GM18511 (cell line): ENCODE results near the gene DPP10.

Experiments used
- ATAC-seq: cut with Tn5 transposase; IDR thresholded peaks from one replicate; pipeline ENCODE4 v1.9.1; 2021; ENCODE audit warnings: mild to moderate bottlenecking, moderate library complexity; ENCODE audit not compliant: unreplicated experiment

DPP10 gene

GRCh38 chr2:115199966-115200365 is 757.5 kb downstream of the DPP10 start:
- ATAC-seq = no peak

DNA sequence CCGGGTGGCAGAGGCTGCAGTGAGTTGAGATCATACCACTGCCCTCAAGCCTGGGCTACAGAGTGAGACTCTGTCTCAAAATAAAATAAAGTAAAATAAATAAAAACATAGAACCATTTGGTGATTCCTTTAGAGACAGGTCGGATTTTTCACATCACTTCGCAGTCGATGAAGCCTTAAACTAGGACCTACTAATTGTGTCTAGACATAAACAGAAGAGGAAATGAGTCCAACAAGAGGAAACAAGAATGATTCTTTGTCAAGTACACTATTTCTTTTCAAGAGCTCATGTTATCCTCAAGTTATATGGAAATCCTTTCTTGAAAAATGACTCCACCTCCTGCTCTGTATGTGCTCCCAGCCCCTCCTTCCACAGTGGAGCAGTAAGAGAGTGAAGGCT is 758.9 kb downstream of the DPP10 start:
- no peak for ATAC-seq

DNA sequence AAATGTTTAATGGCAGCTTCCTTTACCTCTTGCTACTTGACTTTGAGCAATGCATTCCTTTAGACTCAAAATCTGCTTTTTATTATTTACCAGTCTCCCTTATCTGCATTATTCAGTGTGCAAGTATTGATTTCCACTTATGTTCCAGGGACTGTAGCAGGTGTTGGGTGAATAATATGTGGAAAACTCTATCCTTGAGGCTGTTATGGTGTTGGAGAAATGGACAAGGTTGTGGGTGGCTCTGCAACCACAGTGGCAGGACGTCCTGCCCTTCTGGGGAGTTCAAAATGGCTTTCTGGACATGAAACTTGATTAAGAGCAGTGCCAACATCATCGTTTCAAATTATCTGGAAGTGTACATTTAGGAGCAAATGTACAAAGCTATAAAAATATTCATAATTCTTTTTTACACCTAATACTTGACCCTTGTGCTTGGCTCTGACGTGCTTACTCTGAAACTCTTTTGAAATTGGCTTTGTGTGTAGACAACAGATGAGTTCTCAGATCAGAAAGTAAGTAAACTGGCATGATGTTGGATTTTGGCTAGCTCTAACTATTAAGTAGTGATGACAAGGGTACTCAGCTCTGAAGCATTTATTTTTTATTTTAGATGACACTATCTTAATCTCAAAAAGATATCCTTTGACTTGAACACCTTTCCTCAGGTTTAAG is 766.2 kb downstream of the DPP10 start:
- no peak for ATAC-seq

GRCh38 chr2:115214050-115214449 is 771.6 kb downstream of the DPP10 start:
- ATAC-seq = no peak

- ATAC-seq = no peak
Observed at GRCh38 chr2:115219296-115219695, 776.9 kb downstream of the DPP10 start.

- ATAC-seq = no peak
Observed at GRCh38 chr2:115234186-115234585, 791.7 kb downstream of the DPP10 start.

GRCh38 chr2:115234737-115235136 is 792.3 kb downstream of the DPP10 start:
- ATAC-seq = no peak

DNA sequence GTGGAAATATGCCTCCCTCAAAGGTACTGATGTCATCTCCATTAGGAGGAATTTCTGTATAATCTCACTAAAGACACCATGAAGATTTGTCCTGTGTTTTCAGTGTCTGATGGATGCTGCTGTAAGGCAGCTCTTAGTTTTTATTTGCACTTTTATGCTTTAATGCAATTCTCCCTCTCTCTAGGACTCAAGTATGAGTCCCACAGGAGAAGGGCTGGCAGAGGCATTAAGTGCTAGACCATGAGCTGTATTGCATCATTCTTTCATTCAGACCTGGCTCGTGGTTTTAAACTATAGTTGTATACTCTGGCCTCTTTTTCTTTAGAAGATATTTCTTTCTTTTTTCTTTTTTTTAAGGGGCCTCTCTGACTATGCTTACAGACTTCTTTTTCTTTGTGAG is 805.6 kb downstream of the DPP10 start:
- ATAC-seq = no peak

- ATAC-seq = no peak
Observed at GRCh38 chr2:115277366-115277765, 834.9 kb downstream of the DPP10 start.

DNA sequence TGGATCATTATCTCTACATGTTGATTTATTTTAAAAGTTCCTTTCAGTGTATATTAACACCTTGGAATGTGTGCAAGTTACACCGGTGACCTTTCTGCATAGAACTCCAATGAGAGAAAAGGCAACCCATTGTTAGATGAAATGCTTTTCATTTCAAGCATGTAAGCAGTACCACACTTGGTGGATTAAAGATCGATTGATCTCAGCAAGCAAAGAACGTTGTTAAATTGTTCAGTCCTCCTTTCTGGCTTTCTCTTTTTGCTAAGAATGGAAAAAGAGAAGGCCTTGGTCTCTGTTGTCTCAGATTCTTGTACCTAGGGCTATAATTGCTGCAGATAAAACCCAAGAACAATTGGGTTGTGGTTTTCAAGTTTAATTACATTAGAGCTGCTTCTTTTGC is 843.0 kb downstream of the DPP10 start:
- no peak for ATAC-seq

GRCh38 chr2:115290478-115290877 is 848.0 kb downstream of the DPP10 start:
- ATAC-seq = no peak

DNA sequence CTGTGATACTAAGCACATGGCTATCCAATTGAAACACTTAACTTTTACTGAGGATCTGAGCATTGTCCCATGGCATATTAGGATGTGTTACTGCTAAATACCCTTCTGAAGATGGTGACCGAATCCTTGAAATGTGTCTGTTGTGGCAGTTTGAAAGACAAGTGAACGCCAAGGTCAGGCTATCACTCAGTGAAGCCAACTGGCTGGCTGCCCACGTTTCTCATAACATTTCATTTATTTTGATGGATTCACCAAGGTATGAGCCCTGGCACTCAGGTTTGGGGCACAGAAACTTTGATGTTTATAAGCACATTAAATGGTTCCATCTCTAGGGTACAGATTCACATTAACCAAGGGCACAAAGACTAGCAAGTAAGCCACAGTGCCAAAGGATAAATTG is 850.3 kb downstream of the DPP10 start:
- no peak for ATAC-seq

- ATAC-seq = no peak
Observed at GRCh38 chr2:115294999-115295398, 852.6 kb downstream of the DPP10 start.

DNA sequence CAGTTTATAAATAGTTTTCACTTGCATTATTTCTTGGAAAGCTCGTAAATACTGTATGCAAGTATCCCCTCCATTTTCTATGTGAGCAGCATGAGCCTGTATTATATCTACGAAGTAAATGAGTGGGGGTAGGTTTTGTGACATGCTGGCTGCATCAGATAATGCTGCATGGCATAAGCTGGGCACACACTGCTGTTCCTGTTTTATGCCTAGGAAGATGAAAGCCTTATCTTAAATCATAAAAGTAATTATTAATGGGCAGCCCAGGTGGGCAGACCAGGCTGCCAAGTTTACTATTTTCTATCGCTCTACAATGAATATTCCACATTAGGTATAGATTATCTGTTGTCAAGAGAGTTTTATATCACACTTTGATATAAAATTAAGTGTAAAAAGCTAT is 854.6 kb downstream of the DPP10 start:
- no peak for ATAC-seq

DNA sequence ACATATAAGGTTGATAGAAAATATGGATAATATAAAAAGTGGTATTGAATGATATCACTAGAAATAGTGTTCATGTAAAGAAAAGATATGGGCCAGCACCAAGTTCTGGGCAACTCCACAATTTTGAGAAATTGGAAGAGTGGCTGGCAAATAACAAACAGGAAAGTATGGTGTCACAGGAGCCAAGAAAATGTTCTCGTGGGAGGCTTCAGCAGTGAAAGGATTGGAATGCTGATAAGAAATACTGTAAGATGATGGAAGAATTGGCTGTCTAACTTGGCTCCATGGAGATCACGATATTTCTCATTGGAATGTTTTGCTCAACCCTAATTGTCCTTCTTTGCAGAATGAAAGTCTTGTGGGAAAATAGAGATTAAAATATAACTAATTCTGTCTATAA is 856.8 kb downstream of the DPP10 start:
- ATAC-seq = no peak

DNA sequence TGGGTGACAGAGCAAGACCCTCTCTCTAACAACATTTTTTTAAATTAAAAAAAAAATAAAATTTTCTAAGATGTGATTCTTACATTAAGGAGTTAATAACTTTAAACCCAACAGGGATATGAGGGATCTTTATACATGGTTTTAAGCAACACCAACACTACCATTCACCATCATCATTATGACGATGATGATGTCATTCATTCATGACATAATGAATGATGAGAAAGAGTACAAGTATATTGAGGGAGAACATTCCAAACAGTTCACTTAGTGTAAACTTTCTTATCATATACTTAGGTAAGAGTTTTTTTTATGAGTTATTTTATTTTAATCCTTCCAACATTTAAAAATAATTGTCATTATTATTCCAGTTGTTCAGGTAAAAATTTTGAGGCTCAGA is 863.3 kb downstream of the DPP10 start:
- no peak for ATAC-seq

DNA sequence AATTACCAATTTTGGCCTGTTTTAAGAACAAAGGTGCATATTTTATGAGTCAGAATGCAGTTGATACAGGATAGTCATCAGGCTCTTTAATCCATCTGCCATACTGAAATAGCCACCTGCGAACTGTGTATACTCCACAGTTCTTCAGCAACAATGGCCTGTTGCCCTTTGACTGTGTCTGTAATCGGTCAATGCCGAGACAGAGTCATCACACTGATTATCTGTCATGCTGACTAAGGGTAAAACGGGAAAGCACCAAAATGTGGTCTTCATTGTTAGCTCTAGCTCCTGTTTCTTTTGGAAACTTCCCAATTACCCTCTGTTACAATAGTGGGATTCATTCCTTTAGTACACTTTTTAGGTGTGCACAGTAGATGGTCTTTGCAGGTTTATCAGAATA is 871.7 kb downstream of the DPP10 start:
- no peak for ATAC-seq

- ATAC-seq = no peak
Observed at GRCh38 chr2:115327061-115327460, 884.6 kb downstream of the DPP10 start.

DNA sequence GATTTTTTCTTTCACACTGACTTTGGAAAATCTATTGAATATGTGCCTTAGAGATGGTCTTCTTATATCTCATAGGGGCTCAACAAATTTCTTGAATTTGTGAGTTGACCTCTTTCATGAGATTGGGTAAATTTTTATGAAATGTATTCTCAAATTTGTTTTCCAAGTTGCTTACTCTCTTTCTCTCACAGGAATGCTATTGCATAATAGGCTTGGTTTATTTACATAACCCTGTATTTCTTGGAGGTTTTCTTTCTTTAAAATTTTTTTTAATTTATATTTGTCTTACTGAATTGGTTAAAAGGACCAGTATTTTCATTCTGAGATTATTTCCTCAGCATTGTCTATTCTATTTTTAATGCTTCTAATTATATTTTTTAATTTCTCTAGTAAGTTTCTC is 917.1 kb downstream of the DPP10 start:
- ATAC-seq = no peak

DNA sequence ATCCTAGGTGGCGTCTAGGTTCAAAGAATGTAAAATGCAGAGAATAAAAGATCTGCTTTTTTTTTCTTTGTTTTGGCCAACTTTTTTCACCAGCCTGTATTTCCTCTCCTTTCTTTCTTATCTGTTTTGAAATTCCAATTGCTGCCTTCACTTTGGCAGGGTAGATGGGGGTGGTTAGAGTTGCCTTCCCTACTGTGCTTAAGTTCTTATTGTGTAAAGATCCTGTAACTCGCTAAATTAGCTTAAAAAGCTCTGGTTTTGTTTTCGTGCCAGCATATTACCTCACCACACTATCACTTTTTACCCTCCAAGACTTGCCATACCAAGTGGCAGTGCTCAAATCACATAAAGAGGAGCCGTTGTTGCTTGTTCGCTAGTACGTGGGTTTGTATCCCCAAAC is 921.7 kb downstream of the DPP10 start:
- ATAC-seq = no peak

DNA sequence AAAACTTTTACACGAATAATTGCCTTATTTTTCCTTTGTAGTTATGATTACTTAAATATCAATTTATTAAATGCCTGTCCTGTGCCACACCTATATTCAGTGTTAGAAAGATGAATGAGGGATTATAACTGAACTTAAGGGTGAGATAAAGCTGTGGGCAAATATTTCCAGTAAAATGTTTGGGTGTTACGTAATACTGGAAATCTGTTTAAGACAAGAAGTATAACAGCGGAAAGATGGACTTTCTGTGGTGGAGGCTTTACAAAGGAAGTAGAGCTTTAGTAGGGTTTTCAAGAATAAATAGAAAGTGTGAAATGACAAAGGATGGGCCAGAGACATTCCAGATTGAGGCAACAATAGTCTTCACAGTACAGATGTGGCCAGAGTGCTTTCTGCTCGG is 927.0 kb downstream of the DPP10 start:
- no peak for ATAC-seq

DNA sequence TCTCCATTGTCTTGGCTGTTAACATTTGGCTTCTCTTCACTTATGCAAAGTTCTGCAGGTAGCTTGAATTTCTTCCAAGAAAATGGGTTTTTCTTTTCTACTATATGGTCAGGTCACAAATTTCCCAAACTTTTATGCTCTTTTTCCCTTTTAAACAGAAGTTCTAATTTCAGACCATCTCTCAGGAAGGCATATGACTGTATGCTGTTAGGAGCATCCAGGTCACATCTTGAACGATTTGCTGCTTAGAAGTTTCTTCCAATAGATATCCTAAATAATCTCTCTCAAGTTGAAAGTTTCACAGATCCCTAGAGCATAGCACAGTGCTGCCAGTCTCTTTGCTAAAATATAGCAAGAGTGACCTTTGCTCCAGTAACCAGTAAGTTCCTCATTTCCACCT is 932.5 kb downstream of the DPP10 start:
- ATAC-seq = no peak

DNA sequence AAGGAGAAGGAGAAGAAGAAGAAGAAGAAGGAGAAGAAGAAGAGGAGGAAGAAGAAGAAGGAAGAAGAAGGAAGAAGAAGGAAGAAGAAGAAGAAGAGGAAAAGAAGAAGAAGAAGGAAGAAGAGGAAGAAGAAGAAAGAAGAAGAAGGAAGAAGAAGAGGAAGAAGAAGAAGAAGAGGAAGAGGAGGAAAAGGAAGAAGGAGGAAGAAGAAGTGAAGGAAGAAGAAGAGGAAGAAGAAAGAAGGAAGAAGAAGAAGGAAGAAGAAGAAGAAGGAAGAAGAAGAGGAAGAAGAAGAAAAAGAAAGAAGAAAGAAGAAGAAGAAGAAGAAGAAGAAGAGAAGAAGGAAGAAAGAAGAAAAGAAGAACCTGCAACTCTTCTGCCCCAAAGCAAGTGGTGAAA is 942.0 kb downstream of the DPP10 start:
- no peak for ATAC-seq
